ENCODE results near the gene CTIF.
A peak's percentile ranks its signal among the peaks of the same experiment; 100 is the strongest.

The CTIF gene

GRCh38 chr18:48878471-48878870, 339.6 kb downstream of the CTIF start:
- TF ChIP-seq EP300 (IDR thresholded peaks at IDR 0.05; ENCODE audit: borderline replicate concordance) (peak; percentile 68; the same call in 1 of the 2 replicates), TAF1 (IDR thresholded peaks at IDR 0.05; ENCODE audit: low read depth) (peak; percentile 54), EGR1 (IDR thresholded peaks at IDR 0.05) (no peak; the same call in 1 of the 2 replicates), ZBTB7A (IDR thresholded peaks at IDR 0.05; ENCODE audit: low read depth) (0 out of 2 replicates have a peak, but pooled peaks have one; percentile 57), REST (IDR thresholded peaks at IDR 0.05; ENCODE audit: low read depth) (no peak), TEAD4 (IDR thresholded peaks at IDR 0.05) (peak; percentile 35; the same call in 1 of the 2 replicates), TCF12 (IDR thresholded peaks at IDR 0.05; ENCODE audit: low read depth) (peak; percentile 61), CREB1 (IDR thresholded peaks at IDR 0.05; ENCODE audit: low read depth) (no peak), USF1 (IDR thresholded peaks at IDR 0.05) (no peak), NFIC (IDR thresholded peaks at IDR 0.05) (peak; percentile 12; the same call in 1 of the 2 replicates), CEBPB (IDR thresholded peaks at IDR 0.05) (no peak), RAD21 (IDR thresholded peaks at IDR 0.05; ENCODE audit: low read depth) (peak; percentile 30; the same call in 1 of the 2 replicates), YY1 (IDR thresholded peaks at IDR 0.05; ENCODE audit: low read depth) (no peak), FOXM1 (IDR thresholded peaks at IDR 0.05; ENCODE audit: borderline replicate concordance, low read depth) (no peak; the same call in 1 of the 2 replicates), MAX (IDR thresholded peaks at IDR 0.05) (peak; percentile 66; the same call in 1 of the 2 replicates)

GRCh38 chr18:48879008-48879431, 340.2 kb downstream of the CTIF start:
- TF ChIP-seq MAX (IDR thresholded peaks at IDR 0.05) (no peak), CREB1 (IDR thresholded peaks at IDR 0.05; ENCODE audit: low read depth) (no peak), EGR1 (IDR thresholded peaks at IDR 0.05) (no peak; the same call in 1 of the 2 replicates), EP300 (IDR thresholded peaks at IDR 0.05; ENCODE audit: borderline replicate concordance) (peak; percentile 45; the same call in 1 of the 2 replicates), TEAD4 (IDR thresholded peaks at IDR 0.05) (peak; percentile 75), CEBPB (IDR thresholded peaks at IDR 0.05) (peak; percentile 23), YY1 (IDR thresholded peaks at IDR 0.05; ENCODE audit: low read depth) (0 out of 2 replicates have a peak, but pooled peaks have one; percentile 26), NFIC (IDR thresholded peaks at IDR 0.05) (0 out of 2 replicates have a peak, but pooled peaks have one; percentile 35)

GRCh38 chr18:48880931-48881330, 342.1 kb downstream of the CTIF start:
- no peak for TF ChIP-seq CEBPB (IDR thresholded peaks at IDR 0.05)
- no peak for TF ChIP-seq ZBTB7A (IDR thresholded peaks at IDR 0.05; ENCODE audit: low read depth)
- no peak for TF ChIP-seq CREB1 (IDR thresholded peaks at IDR 0.05; ENCODE audit: low read depth)
- no peak for TF ChIP-seq NFIC (IDR thresholded peaks at IDR 0.05)
- TF ChIP-seq TAF1 (IDR thresholded peaks at IDR 0.05; ENCODE audit: low read depth) = no peak
- TF ChIP-seq YY1 (IDR thresholded peaks at IDR 0.05; ENCODE audit: low read depth) = no peak
- TF ChIP-seq MAX (IDR thresholded peaks at IDR 0.05) = no peak
- TF ChIP-seq TEAD4 (IDR thresholded peaks at IDR 0.05) = no peak
- TF ChIP-seq TCF12 (IDR thresholded peaks at IDR 0.05; ENCODE audit: low read depth) = no peak
- no peak for TF ChIP-seq REST (IDR thresholded peaks at IDR 0.05; ENCODE audit: low read depth)
- TF ChIP-seq FOXM1 (IDR thresholded peaks at IDR 0.05; ENCODE audit: borderline replicate concordance, low read depth) = no peak
- no peak for TF ChIP-seq EGR1 (IDR thresholded peaks at IDR 0.05)
- TF ChIP-seq USF1 (IDR thresholded peaks at IDR 0.05) = no peak

- TF ChIP-seq EP300 (IDR thresholded peaks at IDR 0.05; ENCODE audit: borderline replicate concordance) (no peak), MAX (IDR thresholded peaks at IDR 0.05) (no peak), CEBPB (IDR thresholded peaks at IDR 0.05) (no peak), NFIC (IDR thresholded peaks at IDR 0.05) (no peak), TEAD4 (IDR thresholded peaks at IDR 0.05) (no peak), ZBTB7A (IDR thresholded peaks at IDR 0.05; ENCODE audit: low read depth) (no peak), EGR1 (IDR thresholded peaks at IDR 0.05) (no peak), CREB1 (IDR thresholded peaks at IDR 0.05; ENCODE audit: low read depth) (no peak), YY1 (IDR thresholded peaks at IDR 0.05; ENCODE audit: low read depth) (no peak), TCF12 (IDR thresholded peaks at IDR 0.05; ENCODE audit: low read depth) (no peak), FOXM1 (IDR thresholded peaks at IDR 0.05; ENCODE audit: borderline replicate concordance, low read depth) (no peak), RAD21 (IDR thresholded peaks at IDR 0.05; ENCODE audit: low read depth) (no peak), USF1 (IDR thresholded peaks at IDR 0.05) (no peak), REST (IDR thresholded peaks at IDR 0.05; ENCODE audit: low read depth) (no peak)
Measured at GRCh38 chr18:48882379-48882778, 343.5 kb downstream of the CTIF start.
